Endometrial microvascular endothelial cells (primary cell): ENCODE results near the gene ADAMTSL2. TPM values are rescaled to one million over a fixed set of nuclear protein-coding genes. Genes with fewer than 3 reads are reported as not detected.

Source experiments
- in situ Hi-C: cut with HindIII; loops from 2 replicates; pipeline ENCODE4 v1.10.0; 2017; ENCODE audit warnings: low sequenced_read_pairs, low pct_unique_long_range_greater_than_20kb; ENCODE audit errors: inconsistent ontology term
- total RNA-seq: library from RNA; depleted of rRNA; stranded (reverse); fragments of >200 nt; gene quantifications from one replicate; pipeline ENCODE4 v1.2.3, GENCODE V29; 2015; ENCODE audit errors: inconsistent ontology term

ADAMTSL2 gene
- total RNA-seq, result not detected

DNA sequence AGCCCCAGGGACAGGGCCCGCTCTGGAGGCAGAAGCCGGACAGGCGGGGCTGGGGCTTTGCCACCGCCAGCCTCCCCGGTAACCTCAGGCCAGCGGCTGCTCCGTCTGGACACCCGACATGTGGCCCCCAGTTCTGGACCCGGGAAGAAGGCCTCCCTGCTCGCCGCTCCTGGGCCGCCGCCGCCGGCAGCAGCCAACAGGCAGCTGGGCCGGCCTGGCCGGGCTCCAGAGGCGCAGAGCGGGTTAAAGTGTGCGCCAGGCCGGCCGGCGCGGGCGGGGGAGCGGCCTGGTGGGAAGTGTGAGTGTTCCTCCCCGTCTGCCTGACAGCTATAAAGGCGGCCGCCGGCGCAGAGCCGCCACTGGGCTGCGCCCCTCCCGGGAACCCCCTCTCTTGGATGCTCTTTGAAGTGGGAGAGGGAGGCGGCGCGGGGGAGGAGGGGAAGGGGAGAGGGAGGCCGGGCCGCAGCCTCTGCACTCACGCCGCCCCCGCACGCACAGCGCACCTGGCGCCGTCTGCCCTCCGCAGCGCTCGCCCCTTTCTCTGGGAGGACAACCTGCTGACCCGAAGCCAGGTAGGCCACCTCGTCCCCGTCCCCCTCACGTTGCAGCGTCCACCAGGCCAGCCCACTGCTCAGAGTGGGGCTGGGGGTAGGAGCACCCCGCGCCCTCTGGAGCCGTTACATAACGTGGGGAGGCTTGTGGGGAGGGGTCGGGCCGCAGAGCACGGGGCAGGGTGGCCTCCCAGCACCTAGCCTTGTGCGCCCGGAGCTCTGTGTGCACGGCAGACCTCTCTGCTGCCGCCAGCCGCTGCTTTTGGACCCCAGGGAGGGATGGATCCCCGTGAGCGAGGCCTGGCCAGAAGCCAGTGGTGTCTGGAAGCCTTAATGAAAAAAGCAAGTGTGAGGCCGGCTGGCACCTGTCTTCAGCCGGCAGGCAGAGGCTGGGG, at the start of gene ADAMTSL2:
ADAMTSL2 (plus strand) TSS at position 359 of the 946 bp plus-strand sequence. CDS start 2,009 bp downstream, outside the sequence.
- in situ Hi-C loops, result no loop called here

DNA sequence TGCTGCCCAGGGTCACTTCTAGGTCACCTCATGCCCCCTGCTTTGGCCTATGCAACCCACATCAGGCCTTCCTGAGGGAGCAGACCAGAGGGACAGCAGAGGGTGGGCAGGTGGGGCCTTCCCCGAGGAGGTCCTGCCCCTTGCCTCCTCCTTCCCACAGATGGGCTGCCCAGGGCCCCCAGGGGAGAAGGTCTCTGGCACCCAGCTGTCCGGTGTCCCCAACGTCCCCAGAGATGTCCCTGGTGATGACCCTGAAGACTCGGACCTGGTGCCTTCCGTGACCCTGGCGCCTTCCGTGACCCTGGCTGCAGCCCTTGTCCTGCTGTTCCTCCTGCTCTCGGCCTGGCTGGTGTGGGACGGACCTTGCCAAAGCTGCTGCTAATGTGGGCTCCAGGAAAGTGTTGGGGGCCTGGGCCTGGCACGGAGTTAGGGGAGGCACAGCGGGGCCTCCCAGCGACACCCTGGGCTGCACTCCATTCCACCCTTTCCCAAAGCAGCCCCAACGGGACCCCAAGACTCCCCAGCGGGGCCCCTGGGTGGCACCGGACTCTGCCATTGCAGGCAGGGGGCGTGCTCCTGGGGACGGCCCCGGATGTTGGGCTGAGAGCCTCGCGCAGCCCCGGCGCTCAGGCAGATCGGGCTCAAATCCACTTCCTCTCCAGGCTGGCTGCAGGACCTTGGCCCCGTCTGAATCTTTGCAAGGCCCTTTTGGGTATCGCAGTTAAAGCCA, 48.8 kb upstream of the ADAMTSL2 start:
- in situ Hi-C loops, result no loop called here

DNA sequence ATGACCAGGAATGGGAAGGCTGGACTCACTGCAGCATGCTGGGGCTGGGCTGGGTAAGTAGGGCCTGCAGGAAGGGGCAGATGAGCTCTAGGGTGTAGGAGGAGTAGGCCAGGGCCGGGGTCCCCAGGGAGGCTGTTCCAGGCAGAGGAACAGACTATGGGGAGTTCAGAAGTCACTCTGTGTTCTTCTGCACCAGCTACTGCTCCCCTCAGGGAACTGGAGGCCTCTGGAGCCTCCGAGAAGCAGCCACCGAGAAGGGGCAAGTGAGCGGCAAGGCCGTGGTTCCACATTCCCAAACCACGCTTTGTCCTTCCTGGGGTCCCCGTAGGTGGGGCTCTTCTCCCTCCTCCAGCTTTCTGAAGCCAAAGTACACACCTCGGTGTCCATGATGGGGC, 47.2 kb upstream of the ADAMTSL2 start:
- in situ Hi-C loops, result no loop called here

DNA sequence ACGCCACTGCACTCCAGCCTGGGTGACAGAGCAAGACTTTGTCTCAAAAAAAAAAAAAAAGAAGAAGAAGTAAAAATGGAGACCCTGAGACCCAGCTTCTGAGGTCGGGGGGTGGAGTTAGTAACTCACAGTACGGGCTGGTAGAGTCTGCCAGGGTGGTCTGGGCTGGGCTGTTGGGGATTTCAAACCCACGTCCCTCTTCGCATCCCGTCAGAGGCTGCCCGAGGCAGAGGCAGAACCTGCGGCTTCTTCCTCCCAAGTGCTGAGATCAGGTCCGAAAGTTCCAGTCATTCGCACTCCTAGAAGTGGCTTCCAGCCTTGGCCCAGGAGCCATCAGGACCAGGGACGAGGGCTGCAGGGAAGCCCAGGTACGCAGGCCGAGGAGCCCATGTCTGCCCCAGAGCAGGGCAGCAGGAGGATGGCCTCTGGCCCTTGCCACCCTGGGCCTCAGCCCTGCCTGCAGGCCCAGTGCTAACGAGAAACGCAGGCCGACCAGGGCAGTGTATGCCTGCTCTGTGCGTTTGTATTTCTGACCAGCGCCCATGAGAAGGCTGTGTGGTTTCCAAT, 45.7 kb upstream of the ADAMTSL2 start:
- in situ Hi-C loops, result no loop called here

DNA sequence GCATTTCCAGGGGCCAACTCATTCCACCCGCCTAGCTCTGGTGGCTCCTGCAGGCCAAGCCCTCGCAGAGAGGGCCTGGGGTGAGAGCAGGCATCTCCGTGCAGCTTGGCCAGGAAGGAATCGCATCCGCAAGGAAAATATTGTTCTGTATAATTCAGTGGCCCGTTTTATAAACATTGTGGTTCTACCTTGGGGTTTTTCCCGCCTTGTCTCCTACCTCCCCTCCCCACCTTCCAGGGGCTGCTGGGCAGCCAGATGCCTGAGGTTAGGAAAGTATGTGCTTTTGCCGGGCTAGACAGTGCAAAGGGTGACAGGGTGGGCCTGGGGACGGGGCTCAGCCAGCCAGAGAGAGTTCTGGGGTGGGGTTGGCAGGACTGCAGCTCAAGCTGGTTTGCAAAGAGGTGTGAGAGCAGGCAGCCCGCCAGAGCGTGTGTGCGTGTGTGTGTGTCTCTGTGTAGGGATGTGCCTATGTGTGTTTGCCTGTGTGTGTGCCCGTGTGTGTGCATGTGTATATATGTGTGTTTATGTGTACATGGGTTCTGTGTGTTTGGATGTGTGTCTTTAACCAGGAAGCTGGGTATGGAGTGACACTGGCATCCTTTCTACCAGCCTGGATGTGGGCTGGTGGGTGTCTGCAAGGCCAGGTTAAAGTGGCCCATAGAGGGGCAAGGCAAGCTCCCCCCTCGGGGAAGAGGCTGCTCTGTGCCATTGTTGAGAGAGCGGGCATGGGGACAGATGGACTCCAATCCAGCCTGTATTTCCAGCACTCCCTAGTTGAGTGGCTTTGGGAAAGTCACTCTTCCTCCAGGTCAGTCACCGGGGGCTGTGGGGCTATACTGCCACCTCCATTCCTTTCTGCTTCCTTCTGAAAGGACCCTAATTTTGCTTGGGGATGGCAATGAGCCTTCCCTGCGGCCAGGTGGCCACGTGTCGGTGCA, 45.0 kb upstream of the ADAMTSL2 start:
- in situ Hi-C loops, result no loop called here

DNA sequence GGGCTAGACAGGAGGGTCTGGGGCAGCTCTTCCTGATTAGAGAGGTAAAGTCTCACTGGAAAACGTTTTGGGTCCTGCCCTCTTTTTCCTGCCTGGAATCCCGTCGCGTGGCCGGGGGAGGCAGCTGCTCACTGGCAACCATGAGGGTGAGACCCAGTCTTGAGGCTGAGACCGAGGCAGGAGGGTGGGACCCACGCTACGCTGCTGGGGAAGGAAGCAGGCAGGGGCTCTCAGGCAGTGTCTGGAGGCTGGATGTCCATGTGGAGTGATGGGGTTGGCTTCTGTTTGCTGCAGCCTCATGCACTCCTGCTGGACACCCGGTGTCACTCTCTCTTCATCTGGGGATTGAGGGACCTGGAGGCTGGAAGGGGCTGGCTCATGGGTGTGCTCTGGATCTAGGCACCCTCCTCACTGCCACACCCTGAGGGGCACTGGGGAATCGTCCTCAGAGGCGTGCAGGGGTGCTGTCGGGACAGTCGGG, 44.3 kb upstream of the ADAMTSL2 start:
- in situ Hi-C loops, result no loop called here

DNA sequence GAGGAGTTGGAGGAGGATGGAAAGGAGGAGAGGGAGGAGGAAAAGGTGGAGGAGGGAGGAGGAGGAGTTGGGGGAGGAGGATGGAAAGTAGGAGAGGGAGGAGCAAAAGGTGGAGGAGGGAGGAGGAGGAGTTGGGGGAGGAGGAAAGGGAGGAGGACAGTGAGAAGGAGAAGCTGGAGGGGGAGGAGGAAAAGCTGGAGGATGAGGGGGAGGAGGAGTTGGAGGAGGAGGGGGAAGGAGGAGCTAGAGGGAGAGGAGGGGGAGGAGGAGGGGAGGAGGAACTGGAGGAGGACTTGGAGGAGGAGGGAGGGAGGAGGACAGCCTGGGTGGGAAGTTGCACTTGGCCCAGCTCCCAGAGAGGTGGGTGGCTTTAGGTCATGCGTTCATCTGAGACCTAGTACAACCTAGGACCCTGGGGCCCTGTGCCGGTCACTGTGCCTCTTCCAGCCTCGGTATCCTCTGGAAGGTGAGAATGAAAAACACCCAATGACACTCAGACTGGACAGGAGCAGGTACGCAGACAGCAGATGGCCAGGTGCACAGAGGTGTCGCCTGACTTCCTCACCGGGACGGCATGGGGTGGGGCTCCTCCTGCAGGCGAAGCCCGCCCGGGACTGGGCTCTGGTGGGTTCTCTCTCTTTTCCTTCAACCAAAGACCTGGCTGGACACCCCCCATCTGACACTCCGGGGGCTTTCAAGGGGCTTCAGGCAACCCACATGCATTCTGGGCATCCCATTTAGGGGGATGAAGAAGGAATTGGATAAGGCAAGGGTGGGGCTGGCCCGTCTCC, 43.4 kb upstream of the ADAMTSL2 start:
- in situ Hi-C loops, result no loop called here

DNA sequence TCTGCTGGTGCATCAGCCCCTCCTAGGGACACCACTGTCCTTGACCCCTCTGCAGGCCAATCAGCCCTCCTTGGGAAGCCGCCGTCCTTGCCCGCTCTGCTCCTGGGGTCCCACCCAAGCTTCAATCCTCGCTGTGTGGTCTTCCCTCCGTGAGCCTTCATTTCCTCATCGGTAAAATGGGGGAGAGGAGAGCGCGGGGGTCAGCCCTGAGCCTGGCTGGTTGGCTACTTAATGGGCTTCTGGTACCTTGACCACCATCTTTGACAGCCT, 42.9 kb upstream of the ADAMTSL2 start:
- in situ Hi-C loops, result no loop called here

DNA sequence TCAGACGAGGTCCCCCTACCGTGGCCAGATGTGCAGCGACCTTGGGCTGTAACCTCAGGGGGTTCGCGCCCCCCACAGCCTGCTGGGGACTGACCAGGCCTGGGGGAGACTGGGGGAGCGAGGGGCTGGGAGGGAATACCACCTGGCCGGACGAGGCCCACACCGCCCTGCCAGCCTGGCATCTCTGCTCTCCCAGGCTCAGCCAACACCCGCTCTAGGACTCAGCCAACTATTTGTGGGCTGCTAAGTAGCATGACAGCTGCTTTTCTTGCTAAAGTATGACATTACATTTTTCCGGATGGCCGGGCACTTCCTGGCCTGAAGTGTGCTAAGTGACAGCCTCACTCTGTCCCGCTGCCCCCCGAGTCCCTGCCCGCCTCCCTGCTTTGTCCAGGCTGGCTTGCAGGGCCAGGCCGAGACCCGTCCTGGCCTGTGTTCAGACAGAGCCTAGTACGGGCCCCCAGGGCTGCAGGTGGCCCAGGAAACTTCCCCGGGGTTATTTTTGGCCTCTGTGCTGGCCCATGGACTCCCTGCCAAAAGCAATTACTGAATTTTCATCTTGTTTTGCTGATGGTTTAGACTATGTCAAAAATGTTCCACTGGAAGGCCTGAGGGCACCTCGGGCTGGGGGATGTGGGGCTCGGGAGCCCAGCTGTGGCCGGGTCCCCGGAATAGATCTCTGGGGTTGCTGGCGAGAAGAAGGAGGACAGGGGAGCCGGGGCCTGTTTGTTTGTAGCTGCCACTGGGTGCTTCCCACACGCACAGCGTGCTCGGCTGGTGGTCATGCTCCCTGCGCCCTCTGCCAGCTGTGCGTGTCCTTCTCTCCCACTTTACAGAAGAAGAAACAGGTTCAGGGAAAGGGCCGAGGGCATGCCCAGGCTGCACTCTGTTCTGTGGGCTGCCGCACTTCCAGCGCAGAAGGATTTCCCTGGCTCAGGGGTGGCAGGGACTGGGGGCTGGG, 42.2 kb upstream of the ADAMTSL2 start:
- in situ Hi-C loops, result no loop called here

DNA sequence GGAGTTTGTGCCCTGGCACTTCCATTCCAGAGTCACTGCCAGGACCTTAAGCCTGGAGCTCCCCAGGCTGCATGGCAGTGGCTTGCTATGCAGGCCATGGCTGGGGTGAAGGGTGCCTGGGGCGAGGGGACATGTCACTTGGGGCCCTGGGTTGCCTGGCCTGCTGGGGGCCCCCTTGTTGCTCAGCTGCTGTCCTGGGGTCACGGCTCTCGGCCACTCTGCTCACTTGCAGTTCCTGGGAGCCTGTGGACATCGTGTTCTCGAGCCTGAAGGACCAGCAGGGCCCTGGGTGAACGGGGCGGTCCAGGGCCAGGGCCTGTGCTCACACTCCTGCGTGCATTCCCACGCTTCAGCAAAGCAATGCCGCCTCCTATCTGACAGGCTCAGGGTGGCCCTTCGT, 41.1 kb upstream of the ADAMTSL2 start:
- in situ Hi-C loops, result no loop called here

DNA sequence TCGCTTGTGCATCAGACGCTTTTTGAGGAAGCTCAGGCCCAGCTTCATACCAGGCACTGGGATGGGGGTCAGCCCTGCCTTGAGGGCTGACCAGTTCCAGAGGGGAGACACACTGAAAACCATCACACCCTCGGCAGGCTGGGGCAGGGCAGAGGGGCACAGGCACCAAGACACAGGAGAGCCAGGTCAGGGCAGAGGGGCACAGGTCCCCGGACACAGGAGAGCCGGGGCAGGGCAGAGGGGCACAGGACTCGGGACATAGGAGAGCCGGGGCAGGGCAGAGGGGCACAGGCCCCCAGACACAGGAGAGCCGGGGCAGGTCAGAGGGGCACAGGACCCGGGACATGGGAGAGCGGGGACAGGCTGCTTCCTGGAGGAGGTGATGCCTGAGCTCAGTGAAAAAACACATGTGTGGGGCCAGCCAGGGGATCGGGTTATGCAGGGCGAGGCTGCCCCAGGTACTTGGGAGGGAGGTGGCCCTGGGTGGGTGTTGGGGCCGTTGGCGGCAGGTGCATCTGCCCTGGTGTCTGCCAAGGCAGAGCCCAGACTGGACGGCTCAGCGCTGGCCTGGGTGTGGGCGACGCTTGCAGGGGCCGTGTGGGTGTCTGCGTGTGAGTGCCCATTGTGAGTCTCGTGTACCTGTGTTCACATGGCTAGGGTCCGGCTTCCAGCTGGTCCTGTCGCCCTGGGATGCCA, 40.5 kb upstream of the ADAMTSL2 start:
- in situ Hi-C loops, result no loop called here

DNA sequence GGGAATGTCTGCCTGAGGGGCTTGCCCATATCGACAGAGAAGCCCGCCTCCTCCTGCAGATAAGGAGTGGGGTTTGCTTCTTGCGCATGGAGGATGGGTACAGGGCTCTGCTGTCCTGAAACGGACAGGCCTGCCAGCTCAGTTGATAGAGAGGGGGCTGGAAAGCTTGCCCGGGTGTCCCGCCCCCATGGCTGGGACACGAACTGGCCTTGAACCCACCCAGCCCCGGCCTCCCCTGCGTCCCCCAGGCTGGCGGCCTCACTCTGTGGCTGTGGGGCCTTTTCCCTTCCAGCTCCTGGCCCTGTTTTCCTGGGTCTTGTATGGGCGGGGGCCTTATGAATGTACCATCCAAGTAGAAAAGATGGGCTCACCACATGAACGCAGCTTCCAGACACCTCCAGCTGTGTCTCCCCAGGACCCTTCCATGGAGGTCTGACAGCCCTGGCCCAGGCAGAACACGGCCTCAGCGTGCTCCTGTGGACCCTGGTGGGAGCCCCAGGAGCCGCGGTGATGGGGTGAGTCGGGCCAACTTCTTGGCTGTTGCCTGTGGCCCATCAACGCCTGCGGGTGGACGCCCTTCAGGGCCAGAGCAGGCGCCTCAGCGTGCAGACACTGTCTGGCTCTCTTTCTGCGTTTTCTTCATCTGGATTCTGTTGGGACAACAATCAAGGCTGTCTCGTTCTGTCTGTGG, 39.7 kb upstream of the ADAMTSL2 start:
- in situ Hi-C loops, result no loop called here

DNA sequence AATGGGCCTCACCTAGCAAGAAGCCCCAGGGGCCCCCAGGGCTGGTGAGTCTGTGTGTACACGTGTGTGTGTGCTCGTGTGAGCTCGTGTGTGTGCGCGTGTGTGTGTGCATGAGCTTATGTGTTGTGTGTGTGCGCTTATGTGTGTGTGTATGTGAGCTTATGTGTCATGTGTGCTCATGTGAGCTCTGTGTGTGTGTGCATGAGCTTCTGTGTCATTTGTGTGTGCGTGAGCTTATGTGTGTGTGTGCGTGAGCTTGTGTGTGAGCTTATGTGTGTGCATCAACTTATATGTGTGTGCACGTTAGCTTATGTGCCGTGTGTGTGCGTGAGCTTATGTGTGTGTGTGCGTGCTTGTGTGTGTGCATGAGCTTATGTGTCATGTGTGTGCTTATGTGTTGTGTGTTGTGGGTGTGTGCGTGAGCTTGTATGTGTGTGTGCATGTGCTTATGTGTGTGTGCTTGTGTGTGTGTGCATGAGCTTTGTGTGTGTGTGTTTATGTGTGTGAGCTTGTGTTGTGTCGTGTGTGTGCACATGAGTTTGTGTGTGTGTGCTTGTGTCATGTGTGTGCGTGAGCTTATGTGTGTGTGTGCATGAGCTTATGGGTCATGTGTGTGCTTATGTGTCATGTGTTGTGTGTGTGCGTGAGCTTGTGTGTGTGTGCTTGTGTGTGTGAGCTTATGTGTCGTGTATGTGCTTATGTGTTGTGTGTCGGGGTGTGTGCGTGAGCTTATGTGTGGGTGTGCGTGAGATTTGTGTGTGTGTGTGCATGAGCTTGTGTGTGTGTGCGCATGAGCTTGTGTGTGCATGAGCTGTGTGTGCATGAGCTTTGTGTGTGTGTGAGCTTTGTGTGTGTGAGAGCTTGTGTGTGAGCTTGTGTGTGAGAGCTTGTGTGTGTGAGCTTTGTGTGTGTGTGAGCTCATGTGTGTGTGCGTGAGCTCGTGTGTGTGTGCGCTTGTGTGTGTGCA, 38.9 kb upstream of the ADAMTSL2 start:
- in situ Hi-C loops, result no loop called here

DNA sequence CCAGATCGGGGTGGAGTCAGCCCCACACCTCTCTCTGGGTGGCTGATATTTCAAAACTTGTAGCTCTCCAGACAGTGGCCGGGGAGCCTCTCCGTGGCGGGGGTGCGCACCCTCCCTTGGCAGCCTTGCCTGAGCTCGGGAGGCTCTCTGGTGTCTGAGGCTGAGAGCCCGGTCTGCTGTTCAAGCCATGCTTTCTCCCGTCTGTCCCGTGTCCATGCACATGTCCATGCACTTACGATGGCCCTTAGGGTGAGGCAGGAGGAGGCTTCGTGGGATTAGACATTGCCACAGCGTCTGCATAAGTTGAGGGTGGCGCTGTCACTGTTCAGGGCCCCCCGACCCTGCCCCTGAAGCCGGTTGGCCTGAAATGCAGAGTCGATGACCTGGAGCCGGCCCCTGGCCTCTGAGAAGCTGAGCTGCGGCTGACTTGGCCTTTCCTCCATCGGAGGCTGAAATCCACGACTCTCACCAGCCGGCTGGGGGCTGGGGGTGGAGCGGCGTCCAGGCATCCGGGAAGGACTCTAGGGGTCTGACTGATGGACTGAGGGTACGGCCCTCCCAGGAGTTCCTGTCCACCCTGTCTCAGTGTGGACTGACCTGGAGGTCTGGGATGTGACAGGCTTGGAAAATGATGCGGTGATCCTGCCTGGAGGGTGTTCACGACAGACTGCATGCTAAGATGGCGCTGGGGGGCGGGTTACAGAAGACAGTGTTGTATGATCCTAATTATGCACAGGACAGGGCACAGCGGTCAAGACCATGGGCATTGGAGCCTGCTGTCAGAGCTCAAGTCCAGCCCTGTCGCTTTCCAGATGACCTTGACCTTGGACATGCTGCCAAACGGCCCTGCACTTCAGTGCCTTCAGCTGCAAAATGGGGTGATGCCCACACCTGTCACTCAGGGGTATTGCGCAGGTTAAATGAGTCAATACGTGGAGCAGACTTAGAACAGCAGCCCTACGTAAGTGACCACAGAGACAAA, 37.4 kb upstream of the ADAMTSL2 start:
- in situ Hi-C loops, result no loop called here
